ENCODE results near the gene CHN2.

CHN2 gene

GRCh38 chr7:29332875-29333855, 138.6 kb downstream of the CHN2 start:
- TF ChIP-seq POLR2A (IDR thresholded peaks at IDR 0.05; ENCODE audit: extremely low read depth, insufficient read length), result no peak
- no peak for TF ChIP-seq MAX (IDR thresholded peaks at IDR 0.05; ENCODE audit: low read depth, low read length)
- TF ChIP-seq CTCF (IDR thresholded peaks at IDR 0.05; ENCODE audit: low read depth, low read length), result no peak
- TF ChIP-seq MYC (IDR thresholded peaks at IDR 0.05; ENCODE audit: low read depth, low read length), result no peak
- no peak overlapping the region for H3K4me3 ChIP-seq (ENCODE audit: low read depth, low read length)
- DNase-seq (ENCODE audit: low read depth), result no peak

GRCh38 chr7:29335188-29336083, 140.9 kb downstream of the CHN2 start:
- TF ChIP-seq CTCF (IDR thresholded peaks at IDR 0.05; ENCODE audit: low read depth, low read length) (no peak), POLR2A (IDR thresholded peaks at IDR 0.05; ENCODE audit: extremely low read depth, insufficient read length) (no peak), MAX (IDR thresholded peaks at IDR 0.05; ENCODE audit: low read depth, low read length) (no peak), MYC (IDR thresholded peaks at IDR 0.05; ENCODE audit: low read depth, low read length) (no peak)
- H3K4me3 ChIP-seq (ENCODE audit: low read depth, low read length), result no peak overlapping the region
- no peak for DNase-seq (ENCODE audit: low read depth)

GRCh38 chr7:29337546-29338116, 143.1 kb downstream of the CHN2 start:
- TF ChIP-seq MAX (IDR thresholded peaks at IDR 0.05; ENCODE audit: low read depth, low read length), result no peak
- no peak for TF ChIP-seq POLR2A (IDR thresholded peaks at IDR 0.05; ENCODE audit: extremely low read depth, insufficient read length)
- no peak for TF ChIP-seq CTCF (IDR thresholded peaks at IDR 0.05; ENCODE audit: low read depth, low read length)
- no peak for TF ChIP-seq MYC (IDR thresholded peaks at IDR 0.05; ENCODE audit: low read depth, low read length)

GRCh38 chr7:29340696-29341095, 146.1 kb downstream of the CHN2 start:
- H3K4me3 ChIP-seq (ENCODE audit: low read depth, low read length), result no peak overlapping the region
- no peak for DNase-seq (ENCODE audit: low read depth)
- no peak for TF ChIP-seq MAX (IDR thresholded peaks at IDR 0.05; ENCODE audit: low read depth, low read length)
- no peak for TF ChIP-seq CTCF (IDR thresholded peaks at IDR 0.05; ENCODE audit: low read depth, low read length)
- no peak for TF ChIP-seq MYC (IDR thresholded peaks at IDR 0.05; ENCODE audit: low read depth, low read length)
- TF ChIP-seq POLR2A (IDR thresholded peaks at IDR 0.05; ENCODE audit: extremely low read depth, insufficient read length), result no peak

More at GRCh38 chr7:29337546-29338116, 143.1 kb downstream of the CHN2 start:
- no peak overlapping the region for H3K4me3 ChIP-seq (ENCODE audit: low read depth, low read length)
- no peak for DNase-seq (ENCODE audit: low read depth)

GRCh38 chr7:29341156-29341555, 146.6 kb downstream of the CHN2 start:
- H3K4me3 ChIP-seq (ENCODE audit: low read depth, low read length), result no peak overlapping the region
- no peak for DNase-seq (ENCODE audit: low read depth)
- TF ChIP-seq MAX (IDR thresholded peaks at IDR 0.05; ENCODE audit: low read depth, low read length) (no peak), MYC (IDR thresholded peaks at IDR 0.05; ENCODE audit: low read depth, low read length) (no peak), POLR2A (IDR thresholded peaks at IDR 0.05; ENCODE audit: extremely low read depth, insufficient read length) (no peak)
